ENCODE data around the gene ATP13A3. TPM values are rescaled to one million over a fixed set of nuclear protein-coding genes. Genes with fewer than 3 reads are reported as not detected.
A peak's percentile ranks its signal among the peaks of the same experiment; 100 is the strongest.

ATP13A3 gene
- total and polyA plus RNA-seq, 2 of the 4 experiments (the other 2 are of a cell fraction), result 48.1 to 154 TPM

DNA sequence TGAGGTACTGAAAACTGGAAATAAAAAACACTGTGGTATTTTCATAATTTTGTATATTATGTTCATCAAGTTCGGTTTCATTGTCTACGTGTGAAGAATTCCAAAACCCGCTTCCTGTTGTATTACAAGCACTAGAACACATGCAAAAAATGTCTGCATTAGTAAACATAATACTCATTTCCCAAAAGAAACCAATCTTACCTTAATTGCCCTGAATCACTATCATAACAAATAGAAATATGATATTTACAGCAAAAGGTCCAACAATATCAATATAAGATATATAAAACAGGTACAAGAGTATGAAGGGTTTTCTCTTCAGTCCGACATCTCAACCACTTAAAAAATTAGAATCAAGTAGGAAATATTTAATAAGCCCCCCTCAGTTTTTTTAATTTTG lies 61.4 kb downstream of the ATP13A3 start:
- Histone ChIP-seq H4K91ac (ENCODE audit: insufficient read depth, low read depth, low read length) (no peak overlapping the region), H3K9me1 (ENCODE audit: insufficient read depth, low read length) (peaks cover 6% of the 10 kb centered on the region), H3K18ac (ENCODE audit: low read depth, low read length) (no peak overlapping the region), H2BK15ac (ENCODE audit: low read depth, low read length) (no peak overlapping the region), H2BK120ac (ENCODE audit: low read depth, low read length) (no peak overlapping the region), H3K4me2 (ENCODE audit: low read depth, low read length) (no peak overlapping the region), H4K5ac (ENCODE audit: low read depth, low read length) (no peak overlapping the region), H3K9ac (ENCODE audit: low read depth, low read length) (no peak overlapping the region), H3K4me3 (ENCODE audit: insufficient read depth, low read depth, low read length) (no peak overlapping the region), H3K23ac (ENCODE audit: low read depth, low read length) (no peak overlapping the region), H3K9me3 (ENCODE audit: control insufficient read depth, insufficient read depth, low read length) (no peaks in the 10 kb centered on the region), H3K79me1 (ENCODE audit: low read depth in 1 of 2, low read length in 2 of 2) (peaks cover 17 to 41% of the 10 kb centered on the region in 2 experiments), H3K27ac (ENCODE audit: insufficient read depth, low read length) (no peak overlapping the region), H2BK5ac (ENCODE audit: low read depth, low read length, poor library complexity, severe bottlenecking) (no peak overlapping the region), H2AK9ac (replicated peaks; ENCODE audit: low read depth, low read length, poor library complexity) (no peak overlapping the region), H4K8ac (ENCODE audit: low read depth in 2 of 2, low read length in 2 of 2) (no peak overlapping the region), H3K4ac (ENCODE audit: low read depth, low read length) (no peak overlapping the region), H3K4me1 (ENCODE audit: control insufficient read depth, insufficient read depth, low read length) (peaks cover 8% of the 10 kb centered on the region), H3K36me3 (ENCODE audit: control insufficient read depth, insufficient read depth, low read length) (peaks cover 35% of the 10 kb centered on the region), H2AK5ac (ENCODE audit: low read depth, low read length) (no peak overlapping the region), H4K20me1 (ENCODE audit: insufficient read depth, low read length) (peaks cover 44% of the 10 kb centered on the region), H2AFZ (replicated peaks; ENCODE audit: low read length, poor library complexity) (no peak overlapping the region), H3K14ac (replicated peaks; ENCODE audit: low read depth, low read length) (no peak overlapping the region), H3K56ac (ENCODE audit: extremely low read depth, insufficient read depth, low read length) (no peak overlapping the region), H2BK20ac (ENCODE audit: low read depth, low read length) (no peak overlapping the region), H3K27me3 (ENCODE audit: control insufficient read depth, insufficient read depth, low read length) (no peaks in the 10 kb centered on the region)
- no TSS peak for BruUV-seq (replicated peaks)
- ChIA-PET CTCF (interaction anchor here (0.7 to 0.9 kb wide), 2 partner anchors 11 to 698 kb away, joined by 5 to 7 read pairs; no protein-coding TSS in a partner anchor), POLR2A (ENCODE audit: unreplicated experiment) (no interaction called here)
- in situ Hi-C loops (cut with MboI; ENCODE audit: low sequenced_read_pairs), result no loop called here
- no peak for ATAC-seq (ENCODE audit: low read depth)
- DNase-seq, result peak; percentile 42
- intact Hi-C loops (cut with micrococcal nuclease), result loop anchor here (5.0 kb wide), 1 partner anchor 37 kb away; no protein-coding TSS in a partner anchor
- TF ChIP-seq BHLHE40 (IDR thresholded peaks at IDR 0.05; ENCODE audit: low read depth, low read length), result no peak
- no peak for TF ChIP-seq MAZ (IDR thresholded peaks at IDR 0.05; ENCODE audit: borderline replicate concordance, low read depth, low read length)
- TF ChIP-seq FOS (IDR thresholded peaks at IDR 0.05; ENCODE audit: low read depth, low read length), result no peak
- no peak for TF ChIP-seq SMC3 (IDR thresholded peaks at IDR 0.05; ENCODE audit: low read depth, low read length)
- TF ChIP-seq CEBPB (IDR thresholded peaks at IDR 0.05; ENCODE audit: low read depth, low read length), result no peak
- no peak for TF ChIP-seq CHD1 (IDR thresholded peaks at IDR 0.05; ENCODE audit: low read depth, low read length)
- WGBS, 2 experiments (ENCODE audit: extremely low coverage in 2 of 2, insufficient read length in 1 of 2), result no CpG with 5 or more reads among the region's 4 CpGs
- dilution Hi-C loops (cut with HindIII; ENCODE audit: low sequenced_read_pairs, unreplicated experiment), result no loop called here

Measured in IMR-90 (cell line).